RWPE2 (cell line): ENCODE measurements around the gene MPHOSPH9.

Experiments
- ATAC-seq: fragments of 200-7000 bp; cut with Tn5 transposase; 3 replicates; pipeline ENCODE4 v1.9.1; 2021; ENCODE audit warnings: low read depth
- DNase-seq: peaks from one replicate; pipeline ENCODE4 v3.0.0-alpha.2; 2020; ENCODE audit warnings: low spot score
- H3K27ac ChIP-seq: fragments of 450-650 bp; 2 replicates; pipeline ENCODE4 v1.5.1; 2017; ENCODE audit warnings: mild to moderate bottlenecking; ENCODE audit not compliant: poor library complexity, severe bottlenecking
- H3K27me3 ChIP-seq: fragments of 250-450 bp; sonication (Bioruptor Pico); 2 replicates; pipeline ENCODE4 v1.5.1; 2021; ENCODE audit warnings: mild to moderate bottlenecking, moderate library complexity; ENCODE audit not compliant: insufficient read depth, poor library complexity, severe bottlenecking
- H3K36me3 ChIP-seq: fragments of 250-450 bp; sonication (Bioruptor Pico); 2 replicates; pipeline ENCODE4 v1.5.1; 2020; ENCODE audit warnings: low read depth, mild to moderate bottlenecking, moderate library complexity
- H3K4me1 ChIP-seq: fragments of 250-450 bp; sonication (Bioruptor Pico); 2 replicates; pipeline ENCODE4 v1.5.1; 2021; ENCODE audit warnings: mild to moderate bottlenecking, moderate library complexity; ENCODE audit not compliant: insufficient read depth, poor library complexity, severe bottlenecking
- H3K4me3 ChIP-seq: fragments of 250-450 bp; sonication (Bioruptor Pico); 2 replicates; pipeline ENCODE4 v1.5.1; 2021; ENCODE audit warnings: mild to moderate bottlenecking, moderate library complexity; ENCODE audit not compliant: severe bottlenecking
- H3K9me3 ChIP-seq: fragments of 250-450 bp; sonication (Bioruptor Pico); 2 replicates; pipeline ENCODE4 v1.5.1; 2021; ENCODE audit warnings: mild to moderate bottlenecking, moderate library complexity; ENCODE audit not compliant: severe bottlenecking
- CTCF ChIP-seq: fragments of 450-650 bp; IDR thresholded peaks from one replicate; pipeline ENCODE4 v1.5.1; 2017; ENCODE audit warnings: mild to moderate bottlenecking, moderate library complexity; ENCODE audit not compliant: poor library complexity, severe bottlenecking

The MPHOSPH9 gene

DNA sequence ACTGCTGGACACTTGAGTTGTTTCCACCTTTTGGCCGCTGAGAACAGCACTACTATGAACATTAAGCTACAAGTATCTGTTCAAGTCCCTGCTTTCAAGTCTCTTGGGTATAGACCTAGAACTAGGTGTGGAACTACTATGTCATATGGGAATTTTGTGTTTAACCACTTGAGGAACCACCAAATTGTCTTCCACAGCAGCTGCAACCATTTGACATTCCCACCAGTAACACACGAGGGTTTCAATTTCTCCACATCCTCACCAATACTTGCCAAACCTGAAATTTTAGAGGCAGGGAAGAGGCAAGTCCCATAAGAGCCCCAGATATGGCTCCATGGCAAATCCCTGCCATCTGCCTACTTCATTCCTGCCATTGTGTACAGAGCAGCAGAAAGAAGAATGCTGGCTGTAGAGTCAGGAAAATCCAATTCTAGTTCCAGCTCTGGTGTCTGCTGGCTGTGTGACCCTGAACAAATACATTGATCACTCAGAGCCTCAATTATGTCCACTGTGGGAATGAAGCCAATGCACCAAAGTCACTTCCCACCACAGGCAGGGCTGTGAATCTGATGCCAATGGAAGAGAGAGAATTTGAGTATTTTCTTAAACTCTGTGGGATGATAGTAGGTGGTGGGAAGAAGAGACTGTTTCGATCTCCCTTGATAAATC, 99.9 kb downstream of the MPHOSPH9 start:
- H3K4me3 ChIP-seq = no peak overlapping the region
- no peak for TF ChIP-seq CTCF
- no peaks in the 10 kb centered on the region for H3K9me3 ChIP-seq
- H3K36me3 ChIP-seq = no peaks in the 10 kb centered on the region
- no peak overlapping the region for H3K27ac ChIP-seq
- no peaks in the 10 kb centered on the region for H3K27me3 ChIP-seq
- ATAC-seq (no peak), DNase-seq (no peak)
- H3K4me1 ChIP-seq = peaks cover 7% of the 10 kb centered on the region

DNA sequence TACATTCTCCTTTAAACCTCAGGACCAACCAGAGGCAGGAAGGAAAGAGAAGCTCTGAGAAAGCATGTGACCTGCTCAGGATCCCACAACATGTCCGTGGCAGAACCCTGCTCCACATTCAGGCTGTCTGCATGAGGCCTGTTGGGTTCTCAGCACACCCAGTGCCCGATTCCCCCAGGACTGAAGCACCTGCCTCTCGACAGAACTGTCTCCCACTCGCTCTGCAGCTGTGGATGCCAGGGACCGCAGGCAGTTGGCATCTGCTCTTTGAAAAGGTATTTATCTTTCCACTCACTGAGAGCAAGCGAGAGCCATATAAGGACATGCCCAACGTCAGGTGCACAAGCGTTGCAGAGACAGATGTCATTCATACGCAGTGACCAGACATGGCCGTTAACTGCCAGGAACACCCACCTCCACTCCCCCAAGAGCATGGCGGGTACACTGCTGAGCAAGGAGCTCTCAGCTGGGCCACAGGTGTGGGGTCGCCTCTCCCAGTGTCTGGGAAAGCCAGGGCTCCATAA, 101.0 kb downstream of the MPHOSPH9 start:
- H3K4me3 ChIP-seq = no peak overlapping the region
- H3K9me3 ChIP-seq = no peaks in the 10 kb centered on the region
- no peak overlapping the region for H3K27ac ChIP-seq
- no peak for TF ChIP-seq CTCF
- DNase-seq (no peak), ATAC-seq (peak; percentile 18; the same call in 2 of the 3 replicates)
- no peaks in the 10 kb centered on the region for H3K36me3 ChIP-seq
- H3K4me1 ChIP-seq = peaks cover 10% of the 10 kb centered on the region
- H3K27me3 ChIP-seq = no peaks in the 10 kb centered on the region

DNA sequence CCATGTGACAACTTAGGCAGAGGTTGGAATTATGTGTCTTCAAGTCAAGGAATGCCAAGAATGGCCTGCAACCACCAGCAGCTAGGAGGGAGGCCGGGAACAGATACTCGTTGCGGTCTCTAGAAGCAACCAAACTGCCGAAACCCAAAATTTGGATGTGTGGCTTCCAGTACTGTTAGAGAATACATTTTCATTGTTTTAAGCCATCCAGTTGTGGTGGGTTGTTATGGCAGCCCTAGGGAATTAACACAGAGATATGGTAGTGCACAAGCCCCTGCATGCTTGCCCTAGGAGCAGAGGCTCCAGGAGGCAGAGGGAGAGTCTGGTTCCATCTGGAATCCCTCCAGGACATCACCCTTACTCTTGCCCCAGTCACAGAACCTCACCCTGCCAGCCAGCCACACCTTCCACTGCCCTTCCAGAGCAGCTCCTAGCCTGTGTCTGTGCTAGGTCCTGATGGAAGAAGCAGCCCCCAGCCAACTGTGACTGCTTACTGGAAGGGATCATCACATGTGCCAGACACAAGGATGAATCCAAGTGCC, 101.6 kb downstream of the MPHOSPH9 start:
- H3K4me3 ChIP-seq = no peak overlapping the region
- H3K36me3 ChIP-seq = no peaks in the 10 kb centered on the region
- no peaks in the 10 kb centered on the region for H3K27me3 ChIP-seq
- H3K27ac ChIP-seq = no peak overlapping the region
- ATAC-seq = peak; percentile 10; the same call in 1 of the 3 replicates
- DNase-seq = no peak
- no peaks in the 10 kb centered on the region for H3K9me3 ChIP-seq
- peaks cover 16% of the 10 kb centered on the region for H3K4me1 ChIP-seq
- no peak for TF ChIP-seq CTCF

DNA sequence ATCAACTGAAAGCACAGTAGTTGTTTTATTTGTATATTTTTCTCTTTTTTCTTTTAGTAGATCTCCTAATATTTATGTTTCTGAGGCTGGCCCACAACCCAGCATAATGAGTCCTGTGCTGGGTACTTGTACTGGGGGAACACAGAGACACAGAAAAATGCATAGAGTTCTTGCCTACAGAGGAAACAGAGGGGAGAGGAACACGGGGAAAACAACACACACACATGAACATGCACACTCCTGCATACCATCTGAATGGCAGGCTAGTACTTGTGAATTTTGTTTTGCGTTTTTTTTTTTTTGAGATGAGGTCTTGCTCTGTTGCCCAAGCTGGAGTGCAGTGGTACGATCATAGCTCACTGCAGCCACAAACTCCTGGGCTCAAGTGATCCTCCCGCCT, 103.3 kb downstream of the MPHOSPH9 start:
- no peak overlapping the region for H3K4me3 ChIP-seq
- DNase-seq = no peak
- no peak for TF ChIP-seq CTCF
- no peaks in the 10 kb centered on the region for H3K27me3 ChIP-seq
- H3K36me3 ChIP-seq = no peaks in the 10 kb centered on the region
- peaks cover 20% of the 10 kb centered on the region for H3K4me1 ChIP-seq
- H3K27ac ChIP-seq = no peak overlapping the region
- H3K9me3 ChIP-seq = no peaks in the 10 kb centered on the region
- ATAC-seq = no peak

DNA sequence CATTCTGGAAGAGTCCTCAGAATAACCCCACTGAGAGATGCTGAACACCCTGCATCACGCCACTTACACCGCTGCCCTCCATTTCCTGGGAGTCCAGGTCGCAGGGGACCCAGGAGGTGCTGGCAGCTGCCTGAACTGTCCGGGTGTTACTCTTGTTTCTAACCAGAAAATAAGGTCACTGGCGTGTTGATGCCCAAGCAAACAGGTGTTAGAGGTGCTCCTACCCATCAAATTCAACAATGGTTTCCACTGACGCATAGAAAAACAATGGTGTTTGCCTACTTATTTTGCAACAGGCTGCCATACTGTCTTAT, 105.8 kb downstream of the MPHOSPH9 start:
- Histone ChIP-seq H3K4me1 (peaks cover 14% of the 10 kb centered on the region), H3K36me3 (no peaks in the 10 kb centered on the region), H3K27me3 (no peaks in the 10 kb centered on the region), H3K4me3 (no peak overlapping the region), H3K27ac (peak overlapping the region; percentile 74), H3K9me3 (no peaks in the 10 kb centered on the region)
- TF ChIP-seq CTCF = no peak
- DNase-seq = no peak
- no peak for ATAC-seq
